SU-DHL-6 (cell line): Measurements from ENCODE around the gene FAM98B.

ENCODE experiments used
- H2AFZ ChIP-seq: fragments of 200-600 bp; sonication (generic); 2 replicates; pipeline ENCODE4 v1.6.1; 2014; ENCODE audit warnings: low read depth, mild to moderate bottlenecking, moderate library complexity, mixed read lengths, antibody characterized with exemption, low read length; ENCODE audit not compliant: severe bottlenecking
- H3F3A ChIP-seq: fragments of 200-600 bp; shearing (Covaris generic); 2 replicates; pipeline ENCODE4 v1.6.0; 2016; ENCODE audit warnings: antibody characterized with exemption, mild to moderate bottlenecking; ENCODE audit not compliant: insufficient read depth
- H3K27ac ChIP-seq: fragments of 200-600 bp; sonication (generic); 2 replicates; pipeline ENCODE4 v1.5.1; 2016; ENCODE audit warnings: low read depth, mild to moderate bottlenecking, low read length, moderate library complexity, mixed read lengths
- H3K27me3 ChIP-seq: fragments of 200-600 bp; sonication (generic), shearing (Covaris generic); 2 replicates; pipeline ENCODE4 v1.6.0; 2014; ENCODE audit warnings: mild to moderate bottlenecking, low read length
- H3K36me3 ChIP-seq: fragments of 200-600 bp; sonication (generic); 2 replicates; pipeline ENCODE4 v1.6.1; 2014; ENCODE audit warnings: mild to moderate bottlenecking, low read length, mixed read lengths
- H3K4me2 ChIP-seq: fragments of 300-600, 200-600 bp; shearing (Covaris generic), sonication (generic); 2 replicates; pipeline ENCODE4 v1.6.0; 2014; ENCODE audit warnings: low read length, low read depth, mild to moderate bottlenecking; ENCODE audit not compliant: poor library complexity, severe bottlenecking
- H3K4me3 ChIP-seq: fragments of 200-600 bp; sonication (generic); 2 replicates; pipeline ENCODE4 v1.5.1; 2014; ENCODE audit warnings: antibody characterized with exemption, low read length, mild to moderate bottlenecking, mixed read lengths; ENCODE audit not compliant: insufficient read depth, poor library complexity, severe bottlenecking
- H3K79me2 ChIP-seq: fragments of 200-600 bp; sonication (generic); 2 replicates; pipeline ENCODE4 v1.6.1; 2014; ENCODE audit warnings: mild to moderate bottlenecking, low read length, moderate library complexity; ENCODE audit not compliant: insufficient read depth
- H3K9ac ChIP-seq: fragments of 200-600 bp; sonication (generic); 2 replicates; pipeline ENCODE4 v1.7.0; 2014; ENCODE audit warnings: mild to moderate bottlenecking, low read length
- H3K9me2 ChIP-seq: fragments of 200-600 bp; sonication (generic); replicated peaks from 2 replicates; pipeline ENCODE4 v1.6.1; 2014; ENCODE audit warnings: low read length; ENCODE audit not compliant: insufficient read depth
- H3K9me3 ChIP-seq: fragments of 200-600 bp; sonication (generic); 2 replicates; pipeline ENCODE4 v1.6.1; 2014; ENCODE audit warnings: low read length, mixed read lengths; ENCODE audit not compliant: insufficient read depth
- H4K20me1 ChIP-seq: fragments of 200-600 bp; sonication (generic); 2 replicates; pipeline ENCODE4 v1.6.1; 2014; ENCODE audit warnings: low read depth, mild to moderate bottlenecking, antibody characterized with exemption, low read length, moderate library complexity, mixed read lengths
- EZH2phosphoT487 ChIP-seq: fragments of 200-600 bp; sonication (generic), shearing (Covaris generic); conservative IDR thresholded peaks from 2 replicates; pipeline ENCODE4 v1.6.1; 2018; ENCODE audit warnings: mild to moderate bottlenecking, antibody characterized with exemption, low read length, moderate library complexity, mixed read lengths
- TF ChIP-seq, protein P1 (sequence below): fragments of 200-600 bp; sonication (generic); IDR thresholded peaks from one replicate; pipeline ENCODE4 v1.5.1; 2017; ENCODE audit warnings: antibody characterized with exemption, mild to moderate bottlenecking, low read length, moderate library complexity; ENCODE audit not compliant: insufficient read depth, poor library complexity, severe bottlenecking

The FAM98B gene

DNA sequence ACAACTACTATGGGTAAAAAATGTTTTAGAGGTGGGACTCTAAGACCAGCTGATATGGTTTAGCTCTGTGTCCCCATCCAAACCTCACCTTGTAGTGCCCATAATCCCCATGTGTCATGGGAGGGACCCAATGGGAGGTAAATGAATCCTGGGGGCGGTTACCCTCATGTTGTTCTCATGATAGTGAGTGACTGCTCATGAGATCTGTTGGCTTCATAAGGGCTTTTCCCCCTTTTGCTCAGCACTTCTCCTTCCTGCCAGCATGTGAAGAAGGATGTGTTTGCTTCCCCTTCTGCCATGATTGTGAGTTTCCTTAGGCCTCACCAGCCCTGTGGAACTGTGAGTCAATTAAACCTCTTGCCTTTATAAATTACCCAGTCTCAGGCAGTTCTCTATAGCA is 45.7 kb downstream of the FAM98B start:
- H3K27me3 ChIP-seq, result no peaks in the 10 kb centered on the region
- H3K79me2 ChIP-seq, result no peaks in the 10 kb centered on the region
- H4K20me1 ChIP-seq, result no peaks in the 10 kb centered on the region
- H3K4me2 ChIP-seq, result no peak overlapping the region
- no peaks in the 10 kb centered on the region for H3K9me3 ChIP-seq
- TF ChIP-seq EZH2phosphoT487, result no peak
- TF ChIP-seq, protein P1, sequence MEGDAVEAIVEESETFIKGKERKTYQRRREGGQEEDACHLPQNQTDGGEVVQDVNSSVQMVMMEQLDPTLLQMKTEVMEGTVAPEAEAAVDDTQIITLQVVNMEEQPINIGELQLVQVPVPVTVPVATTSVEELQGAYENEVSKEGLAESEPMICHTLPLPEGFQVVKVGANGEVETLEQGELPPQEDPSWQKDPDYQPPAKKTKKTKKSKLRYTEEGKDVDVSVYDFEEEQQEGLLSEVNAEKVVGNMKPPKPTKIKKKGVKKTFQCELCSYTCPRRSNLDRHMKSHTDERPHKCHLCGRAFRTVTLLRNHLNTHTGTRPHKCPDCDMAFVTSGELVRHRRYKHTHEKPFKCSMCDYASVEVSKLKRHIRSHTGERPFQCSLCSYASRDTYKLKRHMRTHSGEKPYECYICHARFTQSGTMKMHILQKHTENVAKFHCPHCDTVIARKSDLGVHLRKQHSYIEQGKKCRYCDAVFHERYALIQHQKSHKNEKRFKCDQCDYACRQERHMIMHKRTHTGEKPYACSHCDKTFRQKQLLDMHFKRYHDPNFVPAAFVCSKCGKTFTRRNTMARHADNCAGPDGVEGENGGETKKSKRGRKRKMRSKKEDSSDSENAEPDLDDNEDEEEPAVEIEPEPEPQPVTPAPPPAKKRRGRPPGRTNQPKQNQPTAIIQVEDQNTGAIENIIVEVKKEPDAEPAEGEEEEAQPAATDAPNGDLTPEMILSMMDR, result no peak
- no peaks in the 10 kb centered on the region for H3K36me3 ChIP-seq
- H3F3A ChIP-seq, result no peaks in the 10 kb centered on the region
- no peaks in the 10 kb centered on the region for H3K9me2 ChIP-seq
- H3K27ac ChIP-seq, result no peak overlapping the region
- H3K9ac ChIP-seq, result no peak overlapping the region
- no peak overlapping the region for H2AFZ ChIP-seq
- H3K4me3 ChIP-seq, result no peak overlapping the region

DNA sequence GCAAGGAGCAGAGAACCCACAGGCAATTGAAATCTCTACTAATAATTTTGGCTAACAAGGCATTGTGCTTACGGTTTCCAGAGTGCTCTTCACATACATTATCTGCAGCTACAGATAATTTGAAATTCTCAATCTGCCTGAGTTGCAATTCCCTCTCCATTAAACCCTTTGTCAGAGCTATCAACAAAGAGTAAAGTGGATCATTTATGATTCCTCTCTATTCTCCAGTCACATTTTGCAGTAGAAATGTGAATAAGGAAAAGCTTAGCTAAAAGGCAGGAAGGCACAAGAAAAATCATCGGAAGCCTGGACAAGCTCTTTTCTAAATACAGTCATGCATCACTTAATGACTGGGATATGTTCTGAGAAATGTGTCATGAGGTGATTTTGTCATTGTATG is 49.6 kb downstream of the FAM98B start:
- H3K27me3 ChIP-seq, result no peaks in the 10 kb centered on the region
- TF ChIP-seq, protein P1, result no peak
- TF ChIP-seq EZH2phosphoT487, result no peak
- no peak overlapping the region for H3K4me3 ChIP-seq
- H3K9me2 ChIP-seq, result no peaks in the 10 kb centered on the region
- H3F3A ChIP-seq, result no peaks in the 10 kb centered on the region
- H4K20me1 ChIP-seq, result no peaks in the 10 kb centered on the region
- H2AFZ ChIP-seq, result no peak overlapping the region
- H3K79me2 ChIP-seq, result no peaks in the 10 kb centered on the region
- H3K36me3 ChIP-seq, result no peaks in the 10 kb centered on the region
- H3K9me3 ChIP-seq, result no peaks in the 10 kb centered on the region
- no peak overlapping the region for H3K27ac ChIP-seq
- no peak overlapping the region for H3K4me2 ChIP-seq
- no peak overlapping the region for H3K9ac ChIP-seq

DNA sequence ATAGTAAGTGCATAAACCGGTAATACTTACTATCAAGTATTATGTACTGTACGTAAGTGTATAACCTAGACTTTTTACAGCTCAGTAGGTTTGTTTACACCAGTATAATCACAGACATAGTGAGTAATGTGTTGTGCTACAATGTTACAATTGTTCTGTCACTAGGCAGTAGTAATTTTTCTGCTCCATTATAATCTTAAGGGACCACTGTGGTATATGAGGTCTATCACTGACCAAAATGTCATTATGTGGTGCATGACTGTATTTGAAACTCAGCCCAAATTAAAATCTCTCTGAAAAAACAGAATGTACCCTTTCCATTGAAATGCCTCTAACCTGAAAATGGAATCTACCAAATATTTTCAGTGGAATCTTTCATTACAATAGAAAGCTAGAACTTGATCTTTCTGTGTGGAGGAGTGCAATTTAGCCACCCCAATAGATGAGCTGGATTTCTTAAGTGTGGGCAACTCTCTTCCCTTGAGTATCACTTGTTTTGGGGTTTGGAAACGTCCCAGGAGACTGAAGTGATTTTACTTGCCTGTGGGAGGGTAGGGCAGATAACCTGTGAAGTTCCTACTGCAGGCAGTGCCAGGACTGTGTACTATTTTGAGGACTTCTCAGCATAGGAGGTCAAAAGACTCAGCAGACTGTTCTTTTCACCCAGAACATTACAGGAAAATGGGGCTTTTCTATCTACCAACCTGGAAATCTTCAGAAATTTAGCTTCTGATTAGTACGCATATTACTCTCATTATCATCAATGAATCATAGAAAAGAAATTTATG is 50.9 kb downstream of the FAM98B start:
- H3K27ac ChIP-seq, result no peak overlapping the region
- H3F3A ChIP-seq, result no peaks in the 10 kb centered on the region
- H3K4me3 ChIP-seq, result no peak overlapping the region
- H4K20me1 ChIP-seq, result no peaks in the 10 kb centered on the region
- TF ChIP-seq, protein P1, result no peak
- TF ChIP-seq EZH2phosphoT487, result no peak
- no peaks in the 10 kb centered on the region for H3K9me2 ChIP-seq
- H3K36me3 ChIP-seq, result no peaks in the 10 kb centered on the region
- no peaks in the 10 kb centered on the region for H3K27me3 ChIP-seq
- no peaks in the 10 kb centered on the region for H3K79me2 ChIP-seq
- no peaks in the 10 kb centered on the region for H3K9me3 ChIP-seq
- no peak overlapping the region for H3K9ac ChIP-seq
- H2AFZ ChIP-seq, result no peak overlapping the region
- no peak overlapping the region for H3K4me2 ChIP-seq
